H1 (cell line): ENCODE data around the gene AKIRIN2. TPM values are rescaled to one million over a fixed set of nuclear protein-coding genes. Genes with fewer than 3 reads are reported as not detected.

Source experiments
- ASH2L ChIP-seq: fragments of 200-600, 300-600 bp; sonication (generic); IDR thresholded peaks from one replicate; pipeline ENCODE4 v1.7.1; 2017; ENCODE audit warnings: low read length
- BACH1 ChIP-seq: IDR thresholded peaks from 2 replicates; pipeline ENCODE4 v1.6.1; 2012; ENCODE audit warnings: low read length, improper control_type of control experiment
- CBX8 ChIP-seq: fragments of 300-800, 300-1000 bp; sonication (generic); IDR thresholded peaks from 2 replicates; pipeline ENCODE4 v1.7.1; 2016; ENCODE audit warnings: low read depth, low read length, borderline replicate concordance
- CHD7 ChIP-seq: fragments of 300-600 bp; sonication (generic); IDR thresholded peaks from 2 replicates; pipeline ENCODE4 v1.7.1; 2012; ENCODE audit warnings: low read length, moderate library complexity, mild to moderate bottlenecking, inconsistent platforms; ENCODE audit not compliant: insufficient replicate concordance
- CREB1 ChIP-seq: IDR thresholded peaks from 2 replicates; pipeline ENCODE4 v1.6.1; 2012; ENCODE audit warnings: inconsistent platforms
- EGR1 ChIP-seq: IDR thresholded peaks from 2 replicates; pipeline ENCODE4 v1.6.1; 2011; ENCODE audit warnings: low read depth, low read length, borderline replicate concordance
- HDAC6 ChIP-seq: IDR thresholded peaks from one replicate; pipeline ENCODE4 v1.7.1; 2012; ENCODE audit warnings: low read depth, mild to moderate bottlenecking, inconsistent platforms, low read length, moderate library complexity
- NANOG ChIP-seq: IDR thresholded peaks from 2 replicates; pipeline ENCODE4 v1.6.1; 2011; ENCODE audit warnings: low read length, low read depth, mild to moderate bottlenecking, inconsistent platforms; ENCODE audit not compliant: insufficient read depth, poor library complexity, severe bottlenecking
- POLR2AphosphoS5 ChIP-seq: IDR thresholded peaks from 2 replicates; pipeline ENCODE4 v1.6.1; 2011; ENCODE audit warnings: low read depth, low read length
- SP1 ChIP-seq: IDR thresholded peaks from 2 replicates; pipeline ENCODE4 v1.6.1; 2011; ENCODE audit warnings: low read depth, low read length
- TBP ChIP-seq: IDR thresholded peaks from 2 replicates; pipeline ENCODE4 v1.6.1; 2011; ENCODE audit warnings: low read depth, low read length, improper control_type of control experiment
- polyA plus RNA-seq, 7 experiments: library from polyadenylated mRNA; depleted of rRNA in 3 of 7; stranded (reverse) in 5 of 7; unstranded in 2 of 7; fragments of >200 nt in 5 of 7; fragments of 200-250 nt in 2 of 7; gene quantifications; 1 replicate in 5 of 7; 2 replicates in 1 of 7; 4 replicates in 1 of 7; pipeline versions ENCODE4 v1.2.1 to v1.2.3, GENCODE V29; 2011 to 2013; ENCODE audit warnings: missing spikeins in 2 of 7, mixed read lengths in 2 of 7
- total RNA-seq: library from RNA; stranded (reverse); fragmentation: NEBNext Ultra II Directional; extraction: Animal tissue kit (Norgen Biotek cat#: 25700); gene quantifications from 2 replicates; pipeline ENCODE4 v1.2.1, GENCODE V29; 2021

Gene AKIRIN2
- total and polyA plus RNA-seq, 2 of the 8 experiments (the other 6 are each of a cell fraction or from before 2014, with no cell fraction given): 35.6 to 75.3 TPM

GRCh38 chr6:87700397-87701343, 1.4 kb downstream of the AKIRIN2 start (continued):
- TF ChIP-seq CHD7: no peak
- TF ChIP-seq ASH2L: peak; percentile 33
- TF ChIP-seq EGR1: no peak
- TF ChIP-seq BACH1: no peak
- TF ChIP-seq TBP: no peak
- no peak for TF ChIP-seq CBX8
- TF ChIP-seq HDAC6: no peak
- TF ChIP-seq CREB1: no peak
- TF ChIP-seq POLR2AphosphoS5: no peak
- TF ChIP-seq NANOG: no peak
- TF ChIP-seq SP1: no peak
